Body of pancreas (tissue), 4 donors: ENCODE measurements around the gene HTR3C.

Experiments
- CTCF ChIP-seq, 7 experiments: fragments of 450-650 bp in 4 of 7; fragments of 200-600 bp in 3 of 7; sonication (generic) in 3 of 7; IDR thresholded peaks; one replicate each; pipeline ENCODE4 v1.5.1; 2016 to 2019; ENCODE audit warnings: antibody characterized with exemption in 7 of 7
- POLR2A ChIP-seq, 3 donors: fragments of 450-650 bp; IDR thresholded peaks; one replicate each; pipeline ENCODE4 v1.6.1; 2016; ENCODE audit warnings: antibody characterized with exemption in 3 of 3, mild to moderate bottlenecking in 2 of 3

- TF ChIP-seq CTCF (IDR thresholded peaks at IDR 0.05) (peak in 4 of 7 experiments; percentile 13 to 45 (median 33)), POLR2A (IDR thresholded peaks at IDR 0.05) (peak in 2 of 3 donors; percentile 61)
These were observed 35.0 kb upstream of the HTR3C start, which contains the start of gene ABCC5 for GRCh38 chr3:184017672-184018423.
